Smooth muscle cell (in vitro differentiated cells): ENCODE results near the gene TBC1D1. TPM values are rescaled to one million over a fixed set of nuclear protein-coding genes. Genes with fewer than 3 reads are reported as not detected.
"Not testable (repeated sequence)": the region's sequence is repeated elsewhere in the genome, so short reads cannot be mapped to it uniquely, and the experiment has no call there.

Experiments
- DNase-seq: peaks from one replicate; lab custom pipeline; 2025; ENCODE audit not compliant: unreplicated experiment; lab: John Stamatoyannopoulos, UW
- H2AFZ ChIP-seq: fragments of 200-600 bp; sonication (generic); 2 replicates; pipeline ENCODE4 v1.6.0; 2016; ENCODE audit warnings: antibody characterized with exemption, low read depth, mild to moderate bottlenecking
- H3F3A ChIP-seq: fragments of 200-600 bp; sonication (generic); 2 replicates; pipeline ENCODE4 v1.6.0; 2017; ENCODE audit warnings: antibody characterized with exemption, low read depth
- H3K27ac ChIP-seq: fragments of 200-600 bp; sonication (generic); 2 replicates; pipeline ENCODE4 v1.5.1; 2016; ENCODE audit warnings: low read depth, mild to moderate bottlenecking
- H3K27me3 ChIP-seq: fragments of 200-600 bp; sonication (generic); 2 replicates; pipeline ENCODE4 v1.6.1; 2016; ENCODE audit warnings: low read depth, mild to moderate bottlenecking
- H3K36me3 ChIP-seq: fragments of 200-600 bp; sonication (generic); 2 replicates; pipeline ENCODE4 v1.5.1; 2016; ENCODE audit warnings: low read depth
- H3K4me1 ChIP-seq: fragments of 200-600 bp; sonication (generic); 2 replicates; pipeline ENCODE4 v1.5.1; 2016; ENCODE audit warnings: low read depth
- H3K4me2 ChIP-seq: fragments of 200-600 bp; sonication (generic); 2 replicates; pipeline ENCODE4 v1.6.0; 2016; ENCODE audit warnings: mild to moderate bottlenecking
- H3K4me3 ChIP-seq: fragments of 200-600 bp; sonication (generic); 2 replicates; pipeline ENCODE4 v1.5.1; 2016; ENCODE audit warnings: mild to moderate bottlenecking
- H3K79me2 ChIP-seq: fragments of 200-600 bp; sonication (generic); 2 replicates; pipeline ENCODE4 v1.6.0; 2016; ENCODE audit warnings: low read depth, mild to moderate bottlenecking
- H3K9ac ChIP-seq: fragments of 200-600 bp; sonication (generic); 2 replicates; pipeline ENCODE4 v1.6.0; 2016; ENCODE audit warnings: low read depth
- H3K9me3 ChIP-seq: fragments of 200-600 bp; sonication (generic); replicated peaks from 2 replicates; pipeline ENCODE4 v1.5.1; 2016; ENCODE audit warnings: low read depth
- H4K20me1 ChIP-seq: fragments of 200-600 bp; sonication (generic); 2 replicates; pipeline ENCODE4 v1.6.0; 2016; ENCODE audit warnings: low read depth
- WGBS: methylation state at CpG from one replicate; pipeline ENCODE4 v1.1.7; 2016; ENCODE audit warnings: low lambda C conversion rate; 5-methylcytosine and 5-hydroxymethylcytosine counted together
- polyA plus RNA-seq: library from polyadenylated mRNA; unstranded; fragments of >200 nt; fragmentation: Nextera tagmentation; extraction: Ambion mirVana; gene quantifications from 2 replicates; pipeline ENCODE4 v1.2.1, GENCODE V29; 2016
- total RNA-seq: library from RNA; depleted of rRNA; stranded (reverse); fragments of >200 nt; gene quantifications from 2 replicates; pipeline ENCODE4 v1.2.3, GENCODE V29; 2014
- TF ChIP-seq, protein P1 (sequence below): fragments of 200-600 bp; sonication (generic); IDR thresholded peaks from 2 replicates; pipeline ENCODE4 v1.5.1; 2017; ENCODE audit warnings: borderline replicate concordance, mild to moderate bottlenecking, antibody characterized with exemption; ENCODE audit not compliant: insufficient read depth, poor library complexity, severe bottlenecking

Gene TBC1D1
- total and polyA plus RNA-seq, 2 experiments from 2014 or later, result 81.5 to 117 TPM

DNA sequence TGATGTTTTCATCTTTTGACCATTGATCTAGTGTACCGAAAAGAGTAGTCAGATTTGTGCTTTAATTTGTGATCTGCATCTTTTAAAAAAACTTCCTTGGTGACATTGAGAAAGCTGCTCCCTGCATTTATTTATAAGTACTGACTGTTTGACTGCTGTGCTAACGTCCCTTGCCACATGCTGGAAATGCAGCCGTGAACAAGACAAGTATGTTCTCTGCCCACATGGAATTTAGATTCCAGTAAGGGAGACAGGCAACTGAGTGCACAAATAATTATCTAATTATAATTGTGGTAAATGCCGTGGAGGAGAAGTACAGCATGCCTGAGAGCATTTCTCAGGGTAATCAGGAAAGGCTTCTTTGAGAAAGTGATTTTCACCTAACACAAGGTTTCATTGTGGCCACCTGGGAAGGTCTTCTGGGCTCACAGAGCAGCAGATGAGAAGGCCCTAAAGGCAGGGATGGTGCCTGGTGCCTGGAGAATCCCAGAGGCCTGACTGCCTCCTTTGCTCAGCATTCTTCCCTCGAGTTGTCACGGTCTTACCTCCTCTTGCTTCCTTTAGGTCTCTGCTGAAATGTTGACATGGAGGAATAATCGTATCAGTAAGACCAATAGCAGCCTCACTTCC, 125.1 kb downstream of the TBC1D1 start:
- H3K36me3 ChIP-seq, result no peaks in the 10 kb centered on the region
- peaks cover 53% of the 10 kb centered on the region for H4K20me1 ChIP-seq
- H3K27ac ChIP-seq, result peak overlapping the region; percentile 36
- H3F3A ChIP-seq, result peaks cover 8% of the 10 kb centered on the region
- no peak overlapping the region for H2AFZ ChIP-seq
- 37% methylated on average over 7 of the region's 7 CpGs for WGBS
- peak overlapping the region; percentile 36 for H3K4me2 ChIP-seq
- no peak overlapping the region for H3K4me3 ChIP-seq
- H3K4me1 ChIP-seq, result peaks cover 7% of the 10 kb centered on the region
- TF ChIP-seq, protein P1, sequence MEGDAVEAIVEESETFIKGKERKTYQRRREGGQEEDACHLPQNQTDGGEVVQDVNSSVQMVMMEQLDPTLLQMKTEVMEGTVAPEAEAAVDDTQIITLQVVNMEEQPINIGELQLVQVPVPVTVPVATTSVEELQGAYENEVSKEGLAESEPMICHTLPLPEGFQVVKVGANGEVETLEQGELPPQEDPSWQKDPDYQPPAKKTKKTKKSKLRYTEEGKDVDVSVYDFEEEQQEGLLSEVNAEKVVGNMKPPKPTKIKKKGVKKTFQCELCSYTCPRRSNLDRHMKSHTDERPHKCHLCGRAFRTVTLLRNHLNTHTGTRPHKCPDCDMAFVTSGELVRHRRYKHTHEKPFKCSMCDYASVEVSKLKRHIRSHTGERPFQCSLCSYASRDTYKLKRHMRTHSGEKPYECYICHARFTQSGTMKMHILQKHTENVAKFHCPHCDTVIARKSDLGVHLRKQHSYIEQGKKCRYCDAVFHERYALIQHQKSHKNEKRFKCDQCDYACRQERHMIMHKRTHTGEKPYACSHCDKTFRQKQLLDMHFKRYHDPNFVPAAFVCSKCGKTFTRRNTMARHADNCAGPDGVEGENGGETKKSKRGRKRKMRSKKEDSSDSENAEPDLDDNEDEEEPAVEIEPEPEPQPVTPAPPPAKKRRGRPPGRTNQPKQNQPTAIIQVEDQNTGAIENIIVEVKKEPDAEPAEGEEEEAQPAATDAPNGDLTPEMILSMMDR, result no peak
- DNase-seq, result no peak
- H3K27me3 ChIP-seq, result no peaks in the 10 kb centered on the region
- H3K9me3 ChIP-seq, result no peaks in the 10 kb centered on the region
- H3K79me2 ChIP-seq, result peaks cover 23% of the 10 kb centered on the region
- H3K9ac ChIP-seq, result no peak overlapping the region

DNA sequence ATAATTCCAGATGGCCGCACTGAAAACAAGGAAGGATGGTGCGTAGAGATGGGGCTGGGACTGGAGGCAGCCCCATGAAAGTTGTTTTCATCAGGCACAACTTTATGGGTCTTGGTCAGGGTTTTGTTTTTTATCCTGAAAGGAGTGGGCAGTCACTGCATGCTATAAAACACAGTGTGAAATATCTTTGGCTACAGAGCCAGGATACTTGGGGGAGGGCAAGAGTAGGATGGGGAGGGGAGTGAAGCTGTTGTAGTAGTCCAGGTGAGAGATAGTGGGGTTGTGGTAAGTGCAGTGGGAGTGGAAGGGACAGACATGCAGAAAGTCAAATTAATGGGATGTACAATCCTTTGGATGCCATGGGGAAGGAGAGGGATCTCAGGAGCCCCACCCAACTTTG, 125.8 kb downstream of the TBC1D1 start:
- H3K27ac ChIP-seq, result peak overlapping the region; percentile 36
- no peaks in the 10 kb centered on the region for H3K36me3 ChIP-seq
- no peaks in the 10 kb centered on the region for H3K27me3 ChIP-seq
- no peak overlapping the region for H3K4me3 ChIP-seq
- H3K4me2 ChIP-seq, result peak overlapping the region; percentile 36
- H3F3A ChIP-seq, result peaks cover 8% of the 10 kb centered on the region
- WGBS, result 67% methylated on average over 2 of the region's 2 CpGs
- no peak overlapping the region for H2AFZ ChIP-seq
- TF ChIP-seq, protein P1, result no peak
- peaks cover 47% of the 10 kb centered on the region for H4K20me1 ChIP-seq
- peaks cover 7% of the 10 kb centered on the region for H3K4me1 ChIP-seq
- no peaks in the 10 kb centered on the region for H3K9me3 ChIP-seq
- H3K9ac ChIP-seq, result no peak overlapping the region
- DNase-seq, result no peak
- H3K79me2 ChIP-seq, result peaks cover 18% of the 10 kb centered on the region

DNA sequence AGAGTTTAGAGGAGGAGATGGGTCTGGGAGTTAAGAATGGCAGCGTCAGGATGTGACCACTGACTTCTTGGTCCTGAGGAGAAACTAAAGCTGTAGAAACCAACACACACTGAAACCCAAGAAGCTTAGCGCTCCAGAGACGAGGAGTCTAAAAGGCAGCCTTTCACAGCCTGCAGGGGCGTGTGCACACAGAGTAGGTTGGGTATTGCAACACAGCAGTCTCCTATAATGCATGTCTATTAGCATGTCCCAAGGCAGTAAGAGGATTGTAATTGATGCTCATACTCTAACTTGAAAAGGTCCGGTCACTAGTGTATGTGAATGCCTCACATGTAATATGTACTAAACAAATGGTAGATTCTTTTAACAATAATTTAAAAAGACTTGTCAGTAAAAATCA, 126.7 kb downstream of the TBC1D1 start:
- peaks cover 7% of the 10 kb centered on the region for H3K4me1 ChIP-seq
- H3F3A ChIP-seq, result peaks cover 8% of the 10 kb centered on the region
- H3K4me2 ChIP-seq, result no peak overlapping the region
- no peak overlapping the region for H3K4me3 ChIP-seq
- TF ChIP-seq, protein P1, result no peak
- 64% methylated on average over 5 of the region's 5 CpGs for WGBS
- H3K27me3 ChIP-seq, result no peaks in the 10 kb centered on the region
- no peak overlapping the region for H3K9ac ChIP-seq
- H3K27ac ChIP-seq, result no peak overlapping the region
- H3K79me2 ChIP-seq, result peaks cover 13% of the 10 kb centered on the region
- no peak for DNase-seq
- peaks cover 38% of the 10 kb centered on the region for H4K20me1 ChIP-seq
- no peak overlapping the region for H2AFZ ChIP-seq
- H3K9me3 ChIP-seq, result no peaks in the 10 kb centered on the region
- no peaks in the 10 kb centered on the region for H3K36me3 ChIP-seq

DNA sequence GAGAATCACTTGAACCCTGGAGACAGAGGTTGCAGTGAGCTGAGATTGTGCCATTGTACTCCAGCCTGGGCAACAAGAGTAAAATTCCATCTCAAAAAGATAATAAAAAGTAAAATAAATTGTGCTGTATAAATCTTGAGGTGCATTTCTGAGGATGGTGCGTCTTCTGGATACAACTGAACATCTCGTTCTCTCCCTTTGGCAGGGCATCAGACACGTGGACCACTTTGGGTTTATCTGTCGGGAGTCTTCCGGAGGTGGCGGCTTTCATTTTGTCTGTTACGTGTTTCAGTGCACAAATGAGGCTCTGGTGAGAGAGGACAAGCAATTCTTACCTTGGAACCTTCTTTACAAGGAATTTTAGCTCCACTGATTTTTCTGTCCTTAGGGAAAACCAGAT, 129.5 kb downstream of the TBC1D1 start:
- Histone ChIP-seq H3K9me3 (no peaks in the 10 kb centered on the region), H3K4me1 (peaks cover 7% of the 10 kb centered on the region), H3K79me2 (peaks cover 9% of the 10 kb centered on the region), H3K36me3 (no peaks in the 10 kb centered on the region), H2AFZ (no peak overlapping the region), H3K4me3 (no peak overlapping the region), H3K27me3 (no peaks in the 10 kb centered on the region), H3K27ac (no peak overlapping the region), H4K20me1 (peaks cover 13% of the 10 kb centered on the region), H3K9ac (no peak overlapping the region), H3F3A (peaks cover 13% of the 10 kb centered on the region), H3K4me2 (no peak overlapping the region)
- TF ChIP-seq, protein P1, result no peak
- DNase-seq, result no peak
- WGBS, result 97% methylated on average over 7 of the region's 7 CpGs

DNA sequence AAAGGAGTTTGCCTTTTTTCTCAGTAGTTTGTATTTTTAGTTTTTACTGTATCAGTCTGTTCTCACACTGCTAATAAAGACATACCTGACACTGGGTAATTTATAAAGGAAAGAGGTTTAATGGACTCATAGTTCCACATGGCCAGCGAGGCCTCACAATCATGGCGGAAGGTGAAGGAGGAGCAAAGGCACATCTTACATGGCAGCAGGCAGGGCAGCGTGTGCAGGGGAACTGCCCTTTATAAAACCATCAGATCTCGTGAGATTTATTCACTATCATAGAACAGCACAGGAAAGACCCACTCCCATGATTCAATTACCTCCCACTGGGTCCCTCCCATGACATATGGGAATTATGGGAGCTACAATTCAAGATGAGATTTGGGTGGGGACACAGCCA, 130.1 kb downstream of the TBC1D1 start:
- not testable (repeated sequence) for H3K4me2 ChIP-seq, H3K79me2 ChIP-seq

More for the DNA sequence above, 130.1 kb downstream of the TBC1D1 start:
- not testable (repeated sequence) for H3K27ac ChIP-seq, H3K4me1 ChIP-seq, H3K9ac ChIP-seq, H3K9me3 ChIP-seq, H2AFZ ChIP-seq, H3K27me3 ChIP-seq, DNase-seq, H4K20me1 ChIP-seq, H3K4me3 ChIP-seq, H3K36me3 ChIP-seq, H3F3A ChIP-seq
- WGBS, result 99% methylated on average over 4 of the region's 4 CpGs
